ENCODE measurements around the gene PAX7.

Gene PAX7

DNA sequence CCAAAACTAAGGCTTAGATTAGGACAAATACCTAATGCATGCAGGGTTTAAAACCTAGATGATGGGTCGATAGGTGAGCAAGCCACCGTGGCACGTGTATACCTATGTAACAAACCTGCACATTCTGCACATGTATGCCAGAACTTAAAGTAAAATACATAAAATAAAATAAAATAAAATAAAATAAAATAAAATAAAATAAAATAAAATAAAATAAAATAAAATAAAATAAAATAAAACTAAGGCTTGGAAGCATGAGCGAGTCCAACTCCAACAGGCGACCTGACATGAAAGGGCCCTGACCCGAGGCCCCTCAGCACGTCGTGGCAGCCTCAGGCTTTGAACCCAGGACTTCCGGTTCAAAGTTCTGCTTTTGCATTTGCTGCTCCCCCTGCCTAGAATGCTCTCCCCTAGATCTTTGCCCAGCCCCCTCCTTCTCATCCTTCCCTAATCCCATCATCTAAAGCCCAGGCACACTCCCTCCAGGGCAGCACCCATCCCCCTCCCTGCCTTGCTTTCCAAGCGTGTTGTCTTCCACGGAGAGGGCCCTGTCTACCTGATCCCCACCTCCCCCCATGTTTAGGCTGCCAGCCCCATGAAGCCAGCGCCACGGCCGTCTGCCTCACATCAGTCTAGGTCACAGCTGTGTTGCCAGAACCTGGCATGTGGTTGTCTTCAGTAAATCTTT, 164.5 kb downstream of the PAX7 start:
- DNase-seq (ENCODE audit: low read depth), result no peak

DNA sequence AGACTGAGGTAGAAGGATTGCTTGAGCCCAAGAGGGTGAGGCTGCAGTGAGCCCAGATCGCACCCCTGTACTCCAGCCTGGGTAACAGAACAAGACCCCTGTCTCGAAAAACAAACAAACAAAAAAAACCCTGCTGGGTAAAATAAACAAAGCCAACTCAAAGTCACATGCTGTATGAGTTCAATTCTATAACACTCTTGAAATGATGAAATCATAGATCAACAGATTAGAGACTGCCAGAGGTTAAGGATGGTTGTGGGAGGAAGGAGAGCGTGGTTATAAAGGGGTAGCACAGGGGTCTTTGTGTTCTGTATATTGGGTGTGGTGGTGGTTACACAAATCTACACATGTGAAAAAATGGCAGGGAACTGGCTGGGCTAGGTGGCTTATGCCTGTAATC, 166.3 kb downstream of the PAX7 start:
- DNase-seq (ENCODE audit: low read depth), result no peak
